GM19452 (cell line): Measurements from ENCODE around the gene LYG2.
"Not testable (repeated sequence)": the region's sequence is repeated elsewhere in the genome, so short reads cannot be mapped to it uniquely, and the experiment has no call there.

Experiments used
- ATAC-seq: cut with Tn5 transposase; IDR thresholded peaks from one replicate; pipeline ENCODE4 v1.9.1; 2021; ENCODE audit not compliant: unreplicated experiment

The LYG2 gene

GRCh38 chr2:99255491-99256318, at the start of gene LYG2:
Gene LYG2, minus strand, starts transcription at chr2:99255666. Its CDS starts 1,406 bp downstream, at chr2:99254260.
- ATAC-seq: no peak

- ATAC-seq: not testable (repeated sequence)
These were observed 45.6 kb upstream of the LYG2 start, which contains the start of gene LYG1 for GRCh38 chr2:99301097-99301496. Gene LYG1, minus strand, starts transcription at chr2:99301197. Its CDS starts 5,527 bp downstream, at chr2:99295670.

- no peak for ATAC-seq
These were observed 44.1 kb upstream of the LYG2 start for GRCh38 chr2:99299580-99299979.

- ATAC-seq: no peak
These were observed 42.5 kb upstream of the LYG2 start for GRCh38 chr2:99297994-99298393.

GRCh38 chr2:99285526-99285925, 30.1 kb upstream of the LYG2 start:
- ATAC-seq: no peak

- no peak for ATAC-seq
These were observed 24.7 kb upstream of the LYG2 start for GRCh38 chr2:99279969-99280695.

- no peak for ATAC-seq
These were observed 23.4 kb upstream of the LYG2 start for GRCh38 chr2:99278793-99279291.

- ATAC-seq: not testable (repeated sequence)
These were observed 22.8 kb upstream of the LYG2 start for GRCh38 chr2:99278195-99278765.

- no peak for ATAC-seq
These were observed 20.4 kb upstream of the LYG2 start for GRCh38 chr2:99275882-99276281.

- ATAC-seq: no peak
These were observed 5.8 kb upstream of the LYG2 start for GRCh38 chr2:99261242-99261641.

DNA sequence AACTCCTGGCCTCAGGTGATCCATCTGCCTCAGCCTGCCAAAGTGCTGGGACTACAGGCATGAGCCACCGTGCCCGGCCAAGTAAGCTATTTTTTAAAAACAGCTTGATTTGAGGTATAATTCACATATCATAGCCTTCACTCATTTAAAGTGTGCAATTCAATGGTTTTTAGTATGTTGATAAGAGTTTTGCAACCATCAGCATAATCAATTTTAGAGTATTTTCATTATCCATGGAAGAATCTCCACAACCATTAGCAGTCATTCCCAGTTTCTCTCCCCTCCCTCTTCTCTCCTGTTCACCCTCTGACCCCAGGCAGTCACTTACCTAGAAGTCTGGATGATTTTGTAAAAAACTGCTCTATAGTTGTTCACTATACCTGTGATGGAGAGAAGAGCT, 4.7 kb upstream of the LYG2 start:
- no peak for ATAC-seq

GRCh38 chr2:99259465-99259864, 4.0 kb upstream of the LYG2 start:
- ATAC-seq: no peak

GRCh38 chr2:99256677-99257076, 1.2 kb upstream of the LYG2 start:
- no peak for ATAC-seq

DNA sequence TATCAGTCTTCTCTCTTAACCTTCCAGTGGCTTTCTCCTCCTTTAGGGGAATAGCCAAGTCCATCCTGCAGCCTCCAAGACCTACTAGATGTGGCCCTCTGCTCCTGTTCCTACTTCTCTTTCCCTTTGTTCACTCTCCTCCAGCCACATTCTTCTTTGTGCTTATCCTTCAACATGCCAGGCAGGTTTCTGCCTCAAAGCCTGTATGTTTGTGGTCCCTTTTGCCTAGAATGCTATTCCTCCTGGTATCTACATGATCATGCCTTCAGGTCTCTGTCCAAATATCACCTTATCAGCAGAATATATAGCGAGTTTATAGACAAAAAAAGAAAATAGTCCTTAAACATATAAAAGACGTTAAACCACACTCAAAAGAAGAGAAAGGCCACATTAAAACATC, 5.5 kb downstream of the LYG2 start:
- ATAC-seq: no peak

DNA sequence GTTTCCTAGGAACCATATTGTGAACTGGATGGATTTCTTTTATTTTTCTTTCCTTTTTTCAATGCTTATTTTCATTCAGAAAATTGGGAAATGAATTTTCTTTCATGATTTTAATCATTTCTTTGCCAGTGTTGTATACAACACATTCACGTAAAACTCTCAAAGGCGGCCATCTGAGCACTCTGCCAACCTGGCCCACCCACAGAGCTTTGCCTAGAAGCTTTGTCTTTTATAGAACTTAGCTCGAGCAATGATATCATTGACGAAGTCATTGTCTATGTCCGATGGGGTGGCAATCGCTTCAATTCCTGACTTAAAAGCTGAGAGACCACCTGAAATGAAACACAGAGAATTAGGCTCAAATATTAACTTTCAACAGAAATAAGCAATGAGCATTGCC, 13.3 kb downstream of the LYG2 start:
- no peak for ATAC-seq

- no peak for ATAC-seq
These were observed 15.0 kb downstream of the LYG2 start for GRCh38 chr2:99240431-99240830.

DNA sequence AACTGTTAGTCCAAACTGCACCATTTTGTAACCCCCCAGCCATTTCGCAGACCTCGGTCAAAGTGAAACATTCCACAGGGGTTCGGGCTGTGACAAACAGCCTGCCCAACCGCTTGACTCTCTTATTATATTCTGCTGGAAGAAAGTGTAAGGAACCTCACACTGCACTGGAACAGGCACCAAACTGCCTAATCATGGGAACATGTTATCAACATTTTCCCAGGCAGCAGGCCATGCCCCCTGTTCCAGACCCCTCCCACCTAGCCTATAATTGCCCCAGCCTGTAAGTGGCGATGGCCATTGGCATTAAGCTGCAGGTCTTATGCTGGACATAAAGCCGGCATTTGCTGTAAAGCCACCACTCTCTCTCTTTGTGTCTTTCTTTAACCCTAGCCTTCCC, 16.9 kb downstream of the LYG2 start:
- ATAC-seq: no peak

DNA sequence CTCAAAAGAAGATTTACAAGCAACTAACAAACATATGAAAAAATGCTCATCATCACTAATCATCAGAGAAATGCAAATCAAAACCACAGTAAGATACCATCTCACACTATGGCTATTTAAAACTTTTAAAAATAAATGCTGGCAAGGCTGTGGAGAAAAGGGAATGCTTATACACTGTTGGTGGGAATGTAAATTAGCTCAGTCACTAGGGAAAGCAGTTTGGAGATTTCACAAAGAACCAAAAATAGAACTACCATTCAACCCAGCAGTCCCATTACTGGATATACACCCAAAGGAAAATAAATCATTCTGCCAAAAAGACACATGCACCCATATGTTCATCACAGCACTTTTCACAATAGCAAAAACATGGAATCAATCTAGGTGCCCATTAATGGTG, 22.3 kb downstream of the LYG2 start:
- ATAC-seq: not testable (repeated sequence)

DNA sequence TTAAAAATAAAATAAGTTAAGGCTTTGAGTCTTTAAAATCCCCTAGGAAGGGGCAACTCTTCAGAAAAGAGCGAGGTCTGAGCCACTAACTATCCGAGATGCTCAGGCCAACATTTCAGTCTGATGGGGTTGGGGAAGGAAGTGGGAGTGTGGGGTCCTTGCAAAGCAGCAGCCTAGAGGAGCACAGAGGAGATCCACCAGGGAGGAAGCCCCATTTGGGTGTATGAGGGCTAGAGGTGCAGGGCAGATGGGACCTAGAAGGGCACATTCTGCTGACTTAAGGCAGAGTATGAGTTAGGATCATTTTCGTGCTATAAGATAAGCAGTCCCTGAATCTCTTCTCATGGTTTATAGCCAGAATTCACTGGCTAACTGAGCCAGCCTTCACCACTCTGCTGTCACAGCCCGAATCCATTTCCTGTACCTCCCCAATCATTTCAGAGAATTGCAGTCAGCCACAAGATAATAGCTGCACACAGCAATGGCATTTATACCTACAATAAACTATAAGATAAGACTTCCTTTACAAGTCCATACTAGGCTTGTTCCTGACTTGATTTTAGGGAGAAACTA, 37.5 kb downstream of the LYG2 start:
- ATAC-seq: no peak

GRCh38 chr2:99216096-99216495, 39.4 kb downstream of the LYG2 start:
- no peak for ATAC-seq

DNA sequence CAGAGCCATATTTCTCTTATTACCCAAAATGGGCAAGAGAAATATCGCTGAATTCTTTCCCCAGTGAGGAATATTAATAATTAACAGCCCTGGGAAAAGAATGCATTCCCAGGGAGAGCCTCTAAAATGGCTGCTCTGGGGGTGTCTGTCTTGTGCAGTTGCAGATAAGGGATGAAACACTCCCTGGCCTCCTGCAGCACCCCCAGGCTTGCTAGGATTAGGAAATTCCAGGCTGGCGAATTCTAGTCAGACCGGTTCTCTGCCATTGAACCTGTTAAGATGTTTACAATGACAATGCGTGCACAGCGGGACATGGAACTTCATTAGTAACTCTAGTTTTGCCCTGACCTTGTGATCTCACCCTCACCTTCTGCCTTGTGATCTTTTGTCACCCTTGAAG, 50.0 kb downstream of the LYG2 start:
- ATAC-seq: no peak
